ENCODE results near the gene IGFBP2.

IGFBP2 gene

DNA sequence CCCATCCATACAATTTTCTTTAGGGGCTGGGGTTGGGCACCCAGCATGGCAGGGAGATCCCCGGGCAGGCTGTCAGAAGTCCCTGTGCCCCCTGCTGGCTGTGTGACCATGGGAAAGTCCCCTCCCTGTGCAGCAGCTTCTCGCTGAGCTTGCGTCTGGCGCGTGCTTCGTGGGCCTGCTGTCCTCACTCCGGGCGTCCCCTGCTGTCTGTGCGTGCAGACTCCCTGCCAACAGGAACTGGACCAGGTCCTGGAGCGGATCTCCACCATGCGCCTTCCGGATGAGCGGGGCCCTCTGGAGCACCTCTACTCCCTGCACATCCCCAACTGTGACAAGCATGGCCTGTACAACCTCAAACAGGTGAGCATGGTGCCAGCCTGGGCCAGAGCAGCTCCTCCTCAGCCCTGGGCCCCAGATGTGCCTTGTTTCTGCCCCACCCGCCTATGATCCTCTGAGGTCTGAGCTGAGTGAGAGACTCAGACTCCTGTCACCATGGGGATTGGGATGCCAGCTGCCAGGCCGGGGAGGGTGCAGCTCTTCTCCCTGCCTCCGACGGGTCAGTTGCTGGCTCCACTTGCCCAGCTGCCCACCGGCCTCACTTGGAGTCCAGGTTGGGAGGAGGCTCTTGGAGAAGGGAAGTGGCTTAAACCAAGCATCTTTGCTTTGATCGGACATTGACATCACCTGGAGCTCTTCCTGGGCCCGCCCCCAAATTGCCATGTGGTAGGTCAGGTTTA is 28.6 kb downstream of the IGFBP2 start:
- DNase-seq (ENCODE audit: low read depth) = no peak

DNA sequence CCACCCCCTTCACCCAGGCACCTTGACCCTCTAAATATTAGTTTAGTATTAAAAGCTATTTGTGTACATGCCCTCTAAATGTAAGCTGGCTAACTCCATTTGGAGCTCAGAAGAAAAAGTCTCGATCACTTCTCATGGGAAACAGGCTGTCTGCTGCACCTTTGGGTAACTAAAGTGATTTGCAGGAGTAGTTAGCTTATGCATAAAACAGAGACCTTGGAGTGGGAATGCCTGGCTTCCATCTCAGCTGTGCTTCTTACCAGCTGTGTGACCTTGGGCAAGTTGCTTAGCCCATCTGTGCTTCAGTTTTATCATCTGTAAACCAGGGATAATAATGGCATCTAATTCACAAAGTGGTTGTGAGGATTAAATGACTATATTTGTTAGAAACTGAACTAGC is 29.9 kb downstream of the IGFBP2 start:
- no peak for DNase-seq (ENCODE audit: low read depth)

DNA sequence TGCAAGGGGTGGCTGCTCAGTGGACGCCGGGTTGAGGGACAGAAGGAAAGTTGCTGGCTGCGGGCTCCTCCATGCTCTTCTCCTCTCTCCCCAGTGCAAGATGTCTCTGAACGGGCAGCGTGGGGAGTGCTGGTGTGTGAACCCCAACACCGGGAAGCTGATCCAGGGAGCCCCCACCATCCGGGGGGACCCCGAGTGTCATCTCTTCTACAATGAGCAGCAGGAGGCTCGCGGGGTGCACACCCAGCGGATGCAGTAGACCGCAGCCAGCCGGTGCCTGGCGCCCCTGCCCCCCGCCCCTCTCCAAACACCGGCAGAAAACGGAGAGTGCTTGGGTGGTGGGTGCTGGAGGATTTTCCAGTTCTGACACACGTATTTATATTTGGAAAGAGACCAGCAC is 30.6 kb downstream of the IGFBP2 start:
- DNase-seq (ENCODE audit: low read depth) = no peak

- peak; percentile 54 for DNase-seq (ENCODE audit: low read depth)
Observed at GRCh38 chr2:216664593-216665034, 31.4 kb downstream of the IGFBP2 start.

DNA sequence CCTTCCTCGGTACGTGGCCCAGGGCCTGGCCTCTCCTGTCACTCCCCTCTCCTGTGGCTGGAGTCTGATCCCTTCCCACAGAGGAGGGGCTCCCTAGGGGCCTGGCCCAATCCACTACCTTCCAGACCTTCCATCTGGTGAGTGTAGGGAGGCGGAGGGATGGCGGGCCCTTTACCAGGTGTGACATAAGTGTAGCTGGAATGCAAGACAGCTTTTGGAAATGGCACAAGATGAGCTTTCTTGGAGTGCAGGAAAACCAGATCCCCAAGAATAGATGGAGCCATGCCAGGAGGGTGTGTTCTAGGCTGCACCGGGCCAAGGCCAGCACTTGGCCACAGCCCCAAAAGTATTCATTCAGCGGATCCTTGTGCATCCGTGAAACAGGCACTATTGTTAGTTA is 32.0 kb downstream of the IGFBP2 start:
- no peak for DNase-seq (ENCODE audit: low read depth)

GRCh38 chr2:216665717-216666116 is 32.5 kb downstream of the IGFBP2 start:
- DNase-seq (ENCODE audit: low read depth) = no peak

- DNase-seq (ENCODE audit: low read depth) = peak; percentile 35
Observed at GRCh38 chr2:216666461-216667233, 33.4 kb downstream of the IGFBP2 start.

GRCh38 chr2:216670266-216671080 is 37.3 kb downstream of the IGFBP2 start:
- DNase-seq (ENCODE audit: low read depth) = no peak

- no peak for DNase-seq (ENCODE audit: low read depth)
Observed at GRCh38 chr2:216671081-216671411, 37.8 kb downstream of the IGFBP2 start.

DNA sequence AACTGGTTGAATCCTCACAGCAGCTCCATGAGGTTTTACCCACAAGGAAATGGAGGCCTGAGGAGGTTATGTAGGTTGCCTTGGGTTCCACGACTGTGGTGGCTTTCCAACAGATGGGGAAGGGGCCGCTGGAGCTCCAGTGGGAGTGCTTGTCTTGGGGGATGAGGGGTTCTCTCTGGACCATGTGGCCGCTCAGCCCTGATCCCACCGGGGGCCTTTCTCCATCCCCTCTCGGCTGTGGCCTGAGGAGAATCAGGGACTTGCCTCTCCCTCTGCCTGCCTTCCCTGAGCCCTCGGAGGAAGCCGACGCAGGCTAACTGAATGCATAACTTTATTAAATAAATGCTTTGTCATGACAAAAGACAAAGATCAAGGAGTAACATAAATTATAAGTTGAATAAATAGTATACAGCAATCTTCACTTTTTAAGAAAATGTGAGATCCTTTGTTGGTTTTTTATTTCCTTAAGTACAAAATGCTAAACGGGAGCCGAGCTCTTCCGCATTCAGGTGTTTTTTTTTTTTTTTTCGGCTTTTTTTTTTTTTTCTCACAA is 38.6 kb downstream of the IGFBP2 start:
- no peak for DNase-seq (ENCODE audit: low read depth)

- no peak for DNase-seq (ENCODE audit: low read depth)
Observed at GRCh38 chr2:216672466-216672865, 39.2 kb downstream of the IGFBP2 start.

GRCh38 chr2:216673021-216673420 is 39.8 kb downstream of the IGFBP2 start:
- DNase-seq (ENCODE audit: low read depth) = no peak

- no peak for DNase-seq (ENCODE audit: low read depth)
Observed at GRCh38 chr2:216673609-216674008, 40.4 kb downstream of the IGFBP2 start.

GRCh38 chr2:216674376-216674775 is 41.2 kb downstream of the IGFBP2 start:
- no peak for DNase-seq (ENCODE audit: low read depth)

DNA sequence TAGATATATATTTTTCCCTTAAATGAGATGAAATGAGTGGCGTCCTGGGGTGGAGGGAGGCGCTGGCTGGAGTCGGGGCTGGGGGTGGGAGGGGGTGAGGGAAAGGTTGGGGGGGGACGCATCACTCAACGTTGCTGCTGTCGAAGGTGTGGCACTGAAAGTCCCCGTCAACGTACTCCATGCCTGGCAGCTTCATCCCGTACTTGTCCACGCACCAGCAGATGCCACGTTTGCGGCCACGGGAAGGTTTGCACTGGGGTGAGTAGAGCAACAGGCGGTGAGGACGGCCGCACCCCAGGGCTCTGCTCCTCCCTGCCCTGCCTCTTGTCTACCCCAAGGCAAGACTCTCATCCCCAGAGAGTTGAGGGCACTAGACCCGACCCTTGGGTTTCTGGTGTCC is 43.4 kb downstream of the IGFBP2 start:
- no peak for DNase-seq (ENCODE audit: low read depth)

GRCh38 chr2:216677439-216678097 is 44.3 kb downstream of the IGFBP2 start:
- no peak for DNase-seq (ENCODE audit: low read depth)

DNA sequence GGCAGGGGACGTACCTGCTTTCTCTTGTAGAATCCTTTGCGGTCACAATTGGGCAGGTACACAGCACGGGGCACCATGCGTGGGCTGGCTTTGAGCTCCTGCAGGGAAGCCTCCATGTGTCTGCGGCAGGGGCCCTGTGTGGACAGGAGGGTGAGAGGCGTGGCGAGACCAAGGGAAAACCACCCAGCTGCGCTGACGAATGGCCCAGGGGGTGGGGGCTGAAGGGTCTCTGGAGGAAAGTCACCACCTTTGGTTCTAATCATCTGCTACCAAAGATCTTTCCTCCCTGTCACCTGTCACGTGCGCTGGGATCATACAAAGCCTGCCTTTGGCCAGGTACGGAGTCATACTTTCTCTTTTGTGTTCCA is 44.9 kb downstream of the IGFBP2 start:
- DNase-seq (ENCODE audit: low read depth) = no peak

DNA sequence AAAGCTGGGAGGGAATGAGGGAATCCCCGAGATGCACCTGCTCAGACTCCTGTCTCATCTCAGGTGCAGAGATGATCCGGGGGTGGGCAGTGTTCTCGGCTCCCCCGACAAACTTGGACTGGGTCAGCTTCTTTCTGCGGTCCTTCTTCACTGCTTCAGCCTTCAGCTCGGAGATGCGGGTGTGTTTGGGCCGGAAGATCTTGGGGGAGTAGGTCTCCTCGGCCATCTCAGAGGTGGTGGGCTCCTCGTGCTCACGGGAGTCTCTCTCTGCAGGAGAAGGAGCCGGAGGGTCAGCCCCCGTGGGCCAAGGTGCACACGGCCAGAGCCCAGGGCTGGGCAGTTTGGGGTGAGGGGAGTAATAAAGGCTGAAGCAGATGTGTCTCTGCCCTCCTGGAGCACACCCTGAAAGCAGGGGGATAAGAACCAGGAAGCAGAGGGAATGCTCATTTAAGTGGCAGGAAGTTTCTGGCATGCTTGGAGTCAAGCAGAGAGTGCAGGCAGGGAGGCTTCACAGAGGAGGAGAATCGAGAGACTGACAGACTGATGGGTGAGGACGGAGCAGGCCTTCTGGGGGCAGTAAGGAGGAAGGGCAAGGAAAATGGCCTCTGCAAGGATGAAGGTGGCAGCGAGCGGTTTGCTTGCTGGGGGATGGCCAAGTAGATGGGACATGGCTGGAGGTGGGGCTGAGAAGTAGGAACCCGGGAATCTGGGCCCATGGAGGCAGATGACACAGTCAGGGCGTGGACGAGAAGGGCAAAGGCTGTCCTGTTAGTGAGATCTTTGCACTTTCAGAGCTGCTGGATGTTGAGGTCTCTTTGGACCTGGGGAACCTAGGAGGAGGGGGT is 45.8 kb downstream of the IGFBP2 start:
- DNase-seq (ENCODE audit: low read depth) = no peak

DNA sequence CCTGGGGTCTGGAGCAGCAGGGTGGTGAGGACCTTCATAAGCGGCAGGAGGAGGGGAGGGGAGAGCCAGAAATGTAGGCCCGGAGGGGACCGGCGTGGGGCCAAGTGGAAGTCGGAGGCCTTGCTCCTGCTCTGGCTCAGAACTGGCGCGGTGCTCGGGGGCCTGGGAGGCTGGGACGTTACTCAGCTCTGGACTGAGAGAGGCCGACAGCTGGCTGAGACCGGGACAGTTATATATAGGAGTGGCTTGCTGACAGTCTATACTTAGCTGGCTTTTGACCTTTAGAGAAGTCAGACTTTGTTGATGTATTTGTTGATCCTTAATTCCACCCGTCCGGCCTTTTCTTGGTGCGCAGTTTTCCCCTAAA is 46.4 kb downstream of the IGFBP2 start:
- no peak for DNase-seq (ENCODE audit: low read depth)

DNA sequence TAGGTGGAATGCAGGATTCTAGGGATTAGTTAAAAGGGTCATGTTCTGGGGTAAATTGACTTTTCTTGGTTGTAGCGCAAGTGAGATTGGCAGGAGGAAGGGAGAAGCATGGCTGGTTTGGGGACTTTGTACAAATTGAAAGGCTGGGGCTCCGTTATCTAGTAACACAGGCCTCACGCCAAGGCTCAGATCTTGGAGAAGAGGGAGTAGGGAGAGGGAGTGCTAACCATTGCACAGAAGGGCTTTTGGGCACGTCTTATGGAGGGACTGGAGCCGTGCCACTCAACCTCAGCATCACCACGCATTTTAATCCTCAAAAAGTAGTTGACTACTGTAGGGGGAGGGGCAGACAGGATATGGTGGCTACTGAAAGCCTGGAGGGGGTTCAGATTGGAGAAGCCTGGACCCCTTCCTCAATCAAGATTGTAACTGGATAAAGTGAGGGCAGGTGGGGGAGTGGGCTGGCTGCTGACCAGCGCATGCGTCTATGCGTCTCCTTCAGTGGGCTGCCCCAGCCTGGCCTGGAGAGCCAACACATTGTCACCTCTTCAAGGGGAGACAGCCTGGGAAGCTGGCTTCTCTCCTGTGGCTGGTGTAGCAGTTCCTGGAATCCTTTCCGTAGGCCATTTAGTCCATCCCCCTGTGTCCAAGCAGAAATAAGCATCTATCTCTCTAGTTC is 47.9 kb downstream of the IGFBP2 start:
- no peak for DNase-seq (ENCODE audit: low read depth)

DNA sequence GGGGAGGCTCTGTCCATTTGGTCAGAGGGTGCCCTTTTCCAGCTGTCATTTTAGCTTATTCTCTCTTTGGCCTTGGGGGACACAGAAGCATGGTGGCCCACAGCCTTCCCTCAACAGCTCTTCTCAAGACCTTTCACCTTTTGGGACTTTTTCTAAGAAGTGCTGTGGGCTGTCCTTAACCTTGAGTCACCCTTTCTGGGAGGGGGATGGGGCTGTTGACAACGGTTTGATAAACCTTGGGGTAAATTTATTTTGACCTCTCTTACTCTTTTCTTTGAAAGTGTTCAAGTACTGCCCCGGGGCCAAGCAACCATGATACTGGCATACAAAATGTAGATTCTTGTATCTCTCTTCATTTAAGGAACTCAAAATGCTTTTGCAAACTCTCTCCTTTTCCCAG is 48.5 kb downstream of the IGFBP2 start:
- DNase-seq (ENCODE audit: low read depth) = no peak
